Activated CD8-positive, alpha-beta memory T cell treated with anti-CD3 and anti-CD28 coated beads for 1 hour (primary cell): ENCODE measurements around the gene EFHD1.
"Not testable (repeated sequence)": the region's sequence is repeated elsewhere in the genome, so short reads cannot be mapped to it uniquely, and the experiment has no call there.

ENCODE experiments used
- DNase-seq, 2 donors: peaks; one replicate each; pipeline ENCODE4 v3.0.0-alpha.2; 2020; ENCODE audit warnings: low read depth in 1 of 2; ENCODE audit errors: extremely low read depth in 1 of 2

EFHD1 gene

DNA sequence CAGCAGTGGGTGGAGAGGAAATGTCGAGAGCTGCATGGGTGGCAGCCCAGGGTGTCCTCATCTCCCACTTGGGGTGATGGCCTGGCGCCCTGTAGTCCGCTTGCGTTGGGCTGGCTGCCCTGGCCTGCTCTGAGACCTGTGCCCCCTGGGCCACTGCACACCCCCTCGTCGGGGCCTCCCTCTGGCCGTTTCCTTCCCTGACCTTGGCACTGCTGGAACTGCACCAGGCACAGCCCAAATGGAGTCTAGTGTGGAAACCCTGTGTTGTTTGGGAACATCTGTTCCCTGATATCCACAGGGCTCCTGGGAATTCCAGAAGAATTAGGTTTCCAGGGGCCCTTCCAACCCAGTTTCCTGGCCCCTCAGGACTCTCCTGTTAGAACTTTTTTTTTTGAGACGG lies 13.9 kb downstream of the EFHD1 start:
- no peak for DNase-seq

DNA sequence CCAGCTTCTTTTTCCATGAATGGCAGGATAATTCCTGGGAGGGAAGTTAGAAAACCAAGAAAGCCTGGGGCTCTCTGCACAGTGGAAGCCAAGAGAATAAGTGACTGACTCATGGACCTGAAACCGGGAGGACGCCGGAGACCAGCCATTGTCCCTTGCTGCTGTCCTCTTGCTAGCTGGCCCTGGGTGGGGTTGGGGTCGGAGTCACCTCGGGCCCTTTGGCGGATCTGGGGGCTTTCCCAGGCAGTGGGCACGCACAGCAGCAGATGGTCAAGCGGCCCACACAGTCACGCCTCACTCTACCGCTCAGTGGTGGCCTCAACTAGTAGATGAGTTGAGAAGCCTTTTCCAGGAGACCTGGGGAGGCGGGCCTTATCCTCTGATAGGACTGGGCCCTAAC lies 15.6 kb downstream of the EFHD1 start:
- no peak for DNase-seq

DNA sequence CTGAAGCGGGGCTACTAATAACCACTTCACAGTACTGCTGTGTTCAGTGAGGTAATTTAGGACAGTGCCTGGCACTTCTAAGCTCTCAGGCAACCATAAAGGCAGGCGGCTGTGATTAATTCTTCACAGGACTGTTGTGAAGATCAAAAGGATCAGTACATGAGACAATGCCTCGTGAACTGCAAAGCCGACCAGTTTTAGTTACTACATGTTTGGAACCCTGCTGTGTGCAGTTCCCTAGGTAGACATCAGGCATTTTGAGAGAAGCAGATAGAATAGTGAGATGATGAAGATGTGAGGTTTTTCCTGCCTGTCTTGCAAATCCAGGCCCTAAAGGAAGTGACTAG lies 19.1 kb downstream of the EFHD1 start:
- DNase-seq: no peak

- no peak for DNase-seq
Measured at GRCh38 chr2:232653441-232653840, 20.0 kb downstream of the EFHD1 start.

GRCh38 chr2:232655392-232655791 lies 22.0 kb downstream of the EFHD1 start:
- DNase-seq: no peak

DNA sequence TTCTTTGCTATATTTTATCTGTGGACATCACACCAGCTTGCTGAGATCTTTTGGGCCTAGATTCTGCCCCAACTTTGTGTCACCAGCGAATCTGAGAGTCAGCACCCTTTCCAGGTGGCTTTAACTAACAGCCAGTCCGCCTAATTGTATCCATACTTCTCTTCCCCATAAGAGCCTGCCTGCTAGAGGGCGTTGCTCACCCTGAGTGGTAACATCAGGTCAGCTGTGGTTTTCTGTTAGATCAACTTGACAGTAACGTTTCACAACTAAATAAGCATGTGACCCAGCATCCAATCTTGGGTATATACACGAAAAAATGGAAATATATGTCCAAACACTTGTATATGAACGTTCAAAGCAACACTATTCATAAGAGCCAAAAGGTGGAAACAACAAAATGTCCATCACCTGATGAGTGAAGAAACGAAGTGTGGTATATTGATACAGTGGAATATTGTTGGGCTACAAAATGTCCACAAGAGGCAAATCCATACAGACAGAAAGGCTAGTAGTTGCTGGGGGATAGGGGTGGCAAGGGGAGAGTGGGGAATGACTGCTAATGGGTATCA lies 24.9 kb downstream of the EFHD1 start:
- DNase-seq: no peak

DNA sequence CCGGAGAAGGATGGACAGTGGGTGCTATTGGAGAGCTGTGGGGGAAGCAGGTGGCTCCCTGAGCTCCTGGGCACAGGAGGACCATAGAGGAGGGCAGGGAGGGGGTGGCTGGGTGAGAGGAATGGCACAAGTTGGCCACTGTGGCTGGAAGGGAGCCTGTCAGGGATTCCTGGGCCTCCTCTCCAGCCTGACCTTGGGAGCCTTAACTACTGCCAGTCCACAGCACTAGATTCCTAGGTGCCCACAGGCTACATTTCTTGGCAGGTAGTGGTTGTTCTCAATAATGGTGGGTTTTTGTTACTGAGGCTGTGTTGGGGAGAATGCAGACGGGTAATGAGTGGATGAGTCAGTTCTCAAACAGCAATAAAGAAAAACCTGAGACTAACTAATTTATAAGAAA lies 26.0 kb downstream of the EFHD1 start:
- no peak for DNase-seq

DNA sequence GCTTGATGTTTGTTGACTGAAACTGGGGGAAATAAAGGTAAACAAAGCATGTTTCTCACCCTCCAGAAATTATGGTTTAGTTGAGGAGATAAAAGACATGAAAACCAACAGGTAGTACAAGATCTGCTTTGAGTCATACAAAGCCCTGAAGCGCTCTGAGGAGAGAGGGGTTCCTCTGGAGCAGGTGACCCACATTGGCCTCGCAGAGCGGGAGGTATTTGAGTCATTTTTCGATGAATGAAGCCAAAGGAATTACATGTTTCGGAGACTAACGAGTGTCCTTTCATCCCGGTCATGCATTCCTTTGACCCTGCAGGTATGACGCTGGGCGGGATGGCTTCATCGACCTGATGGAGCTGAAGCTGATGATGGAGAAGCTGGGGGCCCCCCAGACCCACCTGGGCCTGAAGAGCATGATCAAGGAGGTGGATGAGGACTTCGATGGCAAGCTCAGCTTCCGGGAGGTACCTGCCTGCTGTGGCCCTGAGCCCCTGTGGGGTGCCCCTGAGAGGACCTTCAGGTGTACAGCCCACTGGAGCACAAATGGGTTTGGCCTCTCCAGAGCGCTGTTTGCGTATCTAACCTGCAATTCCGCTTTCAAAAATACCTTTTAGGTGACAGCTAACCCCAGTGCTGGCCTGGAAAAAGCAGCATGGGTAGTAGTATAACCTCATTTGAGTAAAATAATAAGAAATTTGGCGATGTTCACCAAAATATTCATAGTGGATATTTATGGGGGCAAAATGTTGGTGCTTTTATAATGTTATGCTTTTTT lies 29.3 kb downstream of the EFHD1 start:
- DNase-seq: no peak

GRCh38 chr2:232666051-232666805 lies 32.8 kb downstream of the EFHD1 start:
- DNase-seq: no peak

- DNase-seq: no peak
Measured at GRCh38 chr2:232667989-232668583, 34.7 kb downstream of the EFHD1 start.

DNA sequence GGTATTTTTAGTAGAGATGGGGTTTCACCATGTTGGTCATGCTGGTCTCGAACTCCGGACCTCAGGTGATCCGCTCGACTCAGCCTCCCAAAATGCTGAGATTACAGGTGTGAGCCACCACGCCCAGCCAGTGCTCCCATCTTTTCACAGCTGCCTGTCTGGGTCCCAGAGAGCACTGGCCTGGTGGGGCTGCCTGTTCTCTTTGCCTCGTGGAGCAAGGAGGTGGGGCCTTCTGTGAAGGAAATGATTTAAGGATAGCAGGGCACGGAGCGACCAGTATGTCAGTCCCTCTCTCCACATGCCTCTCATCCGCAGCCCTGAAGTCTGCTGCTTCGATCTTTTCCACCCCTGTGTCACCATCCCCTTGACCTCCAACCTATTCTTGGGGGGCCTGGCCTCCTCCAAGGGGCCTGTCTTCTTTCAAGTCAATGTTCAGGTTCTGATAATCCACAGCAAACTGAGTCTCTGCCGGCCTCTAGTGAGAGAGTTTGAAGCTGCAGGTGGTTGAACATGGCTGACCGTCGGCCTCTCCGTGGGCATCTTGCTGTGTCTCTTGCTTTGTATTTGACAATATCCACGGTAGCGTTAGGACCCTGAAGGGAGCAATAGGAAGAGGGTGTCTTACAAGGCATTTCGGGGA lies 35.5 kb downstream of the EFHD1 start:
- no peak for DNase-seq

GRCh38 chr2:232672588-232672987 lies 39.2 kb downstream of the EFHD1 start:
- no peak for DNase-seq

GRCh38 chr2:232674491-232674890 lies 41.1 kb downstream of the EFHD1 start:
- DNase-seq: no peak

GRCh38 chr2:232675381-232675780 lies 42.0 kb downstream of the EFHD1 start:
- DNase-seq: no peak

DNA sequence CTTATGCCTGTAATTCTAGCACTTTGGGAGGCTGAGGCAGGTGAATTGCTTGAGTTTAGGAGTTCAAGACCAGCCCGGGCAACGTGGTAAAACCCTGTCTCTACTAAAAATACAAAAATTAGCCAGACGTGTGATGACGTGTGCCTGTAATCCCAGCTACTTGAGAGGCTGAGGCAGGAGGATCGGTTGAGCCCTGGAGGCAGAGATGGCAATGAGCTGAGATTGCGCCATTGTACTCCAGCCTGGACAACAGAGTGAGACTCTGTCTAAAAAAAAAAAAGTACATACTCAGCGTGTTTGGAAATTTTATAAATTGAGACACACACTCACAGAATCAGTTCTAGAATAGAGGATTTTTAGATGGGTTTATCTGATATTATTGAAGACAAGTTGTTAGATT lies 46.6 kb downstream of the EFHD1 start:
- DNase-seq: no peak

DNA sequence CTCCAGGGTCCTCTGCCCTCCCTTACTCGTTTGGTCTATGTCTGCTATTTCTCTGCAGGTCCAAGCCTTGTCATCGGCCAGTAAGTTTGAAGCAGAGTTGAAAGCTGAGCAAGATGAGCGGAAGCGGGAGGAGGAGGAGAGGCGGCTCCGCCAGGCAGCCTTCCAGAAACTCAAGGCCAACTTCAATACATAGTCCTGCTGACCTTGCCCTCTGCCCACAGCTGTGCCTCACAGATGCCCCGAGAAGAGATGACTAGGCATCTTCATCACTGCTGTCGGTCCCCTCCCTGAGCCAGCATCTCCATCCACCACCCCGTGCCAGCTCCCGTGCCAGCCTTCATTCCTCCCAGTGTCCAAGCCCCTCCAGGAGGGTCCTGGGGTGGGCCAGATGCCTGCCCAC lies 48.1 kb downstream of the EFHD1 start:
- DNase-seq: no peak

DNA sequence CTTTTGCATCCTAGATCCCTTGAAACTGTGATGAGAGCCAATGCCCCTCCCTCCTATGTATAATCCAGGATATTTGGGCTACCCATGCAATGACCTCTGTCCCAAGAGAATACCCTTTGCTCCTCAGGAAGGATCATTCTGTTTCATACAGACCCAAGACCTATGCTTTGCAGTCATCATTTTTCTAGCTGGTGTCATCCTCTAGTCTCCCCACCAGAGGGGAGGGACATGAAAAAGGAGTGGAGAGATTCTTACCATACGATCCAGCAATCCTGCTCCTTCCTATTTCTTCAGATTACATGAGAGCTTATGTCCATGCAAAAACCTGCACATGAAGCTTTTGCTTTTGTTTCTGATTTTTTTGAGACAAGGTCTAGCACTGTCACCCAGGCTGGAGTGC lies 50.0 kb downstream of the EFHD1 start:
- DNase-seq: no peak

GRCh38 chr2:232685391-232685790 lies 52.0 kb downstream of the EFHD1 start:
- DNase-seq: not testable (repeated sequence)

- no peak for DNase-seq
Measured at GRCh38 chr2:232687382-232688160, 54.2 kb downstream of the EFHD1 start.

DNA sequence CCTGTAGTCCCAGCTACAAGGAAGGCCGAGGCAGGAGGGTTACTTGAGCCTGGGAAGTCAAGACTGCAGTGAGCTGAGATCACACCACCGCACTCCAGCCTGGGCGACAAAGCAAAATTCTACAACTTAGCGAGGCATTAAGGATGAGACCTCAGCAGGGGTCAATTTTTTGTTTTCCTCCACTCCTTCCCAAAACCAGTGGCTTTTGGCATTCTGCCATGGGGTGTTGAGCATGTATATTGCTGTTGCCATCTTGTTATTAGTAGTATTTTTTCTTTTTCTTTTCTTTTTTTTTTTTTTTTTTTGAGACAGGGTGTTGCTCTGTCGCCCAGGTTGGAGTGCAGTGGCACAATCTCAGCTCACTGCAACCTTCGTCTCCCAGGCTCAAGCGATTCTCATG lies 54.8 kb downstream of the EFHD1 start:
- no peak for DNase-seq
